Measurements from ENCODE around the gene GNS. TPM values are rescaled to one million over a fixed set of nuclear protein-coding genes. Genes with fewer than 3 reads are reported as not detected.

The GNS gene
- 174 and 223 TPM in 2 replicates for total RNA-seq

DNA sequence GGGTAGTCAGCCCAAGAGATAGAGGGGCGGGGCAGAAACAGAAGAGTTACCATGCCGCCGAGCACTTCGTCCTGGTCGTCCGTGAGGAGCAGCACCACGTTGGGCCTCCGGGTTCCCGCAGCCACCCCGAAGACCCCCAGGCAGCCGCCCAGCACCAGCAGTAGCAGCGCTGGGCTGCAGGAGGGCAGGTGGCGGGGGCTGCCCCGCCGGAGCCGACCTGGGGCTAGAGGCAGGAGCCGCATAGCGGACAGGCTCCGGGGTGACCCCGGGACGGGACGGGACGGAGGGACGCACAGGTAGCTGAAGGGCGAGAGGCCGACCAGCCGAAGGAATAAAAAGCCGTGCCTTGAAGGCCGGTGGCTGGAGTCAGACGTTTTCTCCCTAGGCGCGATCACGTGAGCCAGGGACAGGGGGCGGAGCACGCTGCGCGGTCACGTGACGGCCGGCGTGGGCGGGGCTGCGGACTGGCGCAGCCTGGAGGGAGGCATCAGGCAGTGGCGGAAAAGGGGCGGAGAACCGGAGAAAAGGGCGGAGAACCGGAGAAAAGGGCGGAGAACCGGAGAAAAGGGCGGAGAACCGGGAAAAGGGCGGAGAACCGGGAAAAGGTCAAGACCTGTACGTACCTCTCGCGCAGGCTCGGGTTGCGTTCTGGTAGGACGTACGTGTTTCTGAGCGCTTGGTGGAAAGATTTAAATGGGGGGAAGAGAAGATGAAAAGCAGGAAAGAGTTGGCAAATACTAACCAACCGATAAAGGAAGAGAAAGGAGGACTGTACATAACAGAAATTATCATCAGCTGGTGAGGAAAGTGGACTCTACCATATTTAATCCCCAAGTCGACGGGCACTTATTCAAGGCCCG, at the start of gene GNS:
GNS (minus strand) TSS at position 372 of the 860 bp plus-strand sequence; CDS start at position 242, 130 bp downstream.

Other genes starting within 250 kb of the GNS start
- 31.3 and 42.3 TPM in 2 replicates for gene RASSF3, start 148.9 kb downstream of the GNS start, total RNA-seq
- gene TBC1D30, start 65.2 kb upstream of the GNS start, total RNA-seq: 0.53 and 0.62 TPM in 2 replicates

All from aortic smooth muscle cell (primary cell).